Stimulated activated naive CD4-positive, alpha-beta T cell (primary cell): ENCODE data around the gene TMEM94.
A peak's percentile ranks its signal among the peaks of the same experiment; 100 is the strongest.
"Not testable (repeated sequence)": the region's sequence is repeated elsewhere in the genome, so short reads cannot be mapped to it uniquely, and the experiment has no call there.

Experiments used
- DNase-seq, 6 experiments: peaks; one replicate each; lab custom pipeline; 2025; lab: John Stamatoyannopoulos, UW

TMEM94 gene

GRCh38 chr17:75456417-75457046 lies at the start of gene TMEM94:
TMEM94 (plus strand) TSS chr17:75456635; CDS start chr17:75471906, 15,271 bp downstream.
- peak; percentile 73 to 92 (median 88) for DNase-seq

DNA sequence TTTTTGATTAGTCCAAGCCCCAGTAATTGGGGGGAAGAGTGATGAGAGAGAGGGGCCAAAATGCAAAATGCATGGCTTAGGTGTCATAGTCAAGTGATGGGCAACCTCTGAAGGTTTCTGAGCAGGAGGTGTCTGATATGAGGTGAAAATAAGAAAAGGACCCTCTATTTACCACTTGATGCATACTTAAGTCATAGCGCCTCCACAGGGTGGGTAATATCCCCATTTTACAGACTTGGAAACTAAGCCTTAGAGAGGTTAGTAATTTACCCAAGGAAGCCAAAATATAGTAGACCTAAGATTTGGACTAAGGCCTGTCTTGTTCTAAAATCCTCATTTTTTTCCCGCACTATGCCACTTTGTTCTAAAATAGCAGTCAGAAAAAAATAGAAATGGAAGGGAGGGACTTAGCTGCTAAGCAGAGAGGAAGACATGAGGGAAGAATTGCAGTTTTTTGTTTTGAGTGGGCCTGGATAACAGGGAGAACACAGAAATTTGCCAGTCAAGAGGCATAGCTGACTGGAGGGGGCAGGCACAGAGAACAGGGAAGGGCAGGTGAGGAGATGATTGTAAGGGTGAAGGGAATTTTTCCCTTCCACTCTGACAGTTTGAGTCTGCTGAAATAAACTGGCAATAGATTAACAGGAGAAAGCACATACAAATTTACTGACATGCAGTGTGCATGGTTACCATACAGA lies 48.6 kb upstream of the TMEM94 start:
- no peak for DNase-seq

DNA sequence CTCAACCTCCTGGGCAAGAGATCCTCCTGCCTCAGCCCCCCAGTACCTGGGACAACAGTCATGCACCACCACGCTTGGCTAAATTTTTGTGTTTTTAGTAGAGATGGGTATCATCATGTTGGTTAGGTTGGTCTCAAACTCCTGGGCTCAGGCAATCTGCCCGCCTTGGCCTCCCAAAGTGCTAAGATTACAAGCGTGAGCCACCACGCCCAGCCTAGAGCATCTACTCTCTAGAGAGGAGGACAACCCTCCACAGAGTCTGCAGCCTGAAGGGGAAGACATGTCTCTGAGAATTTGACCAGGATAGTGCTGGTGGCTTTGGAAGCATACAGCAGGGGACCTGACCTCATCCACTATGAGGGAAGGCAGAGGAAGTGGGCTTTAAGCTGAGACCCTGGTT lies 46.3 kb upstream of the TMEM94 start:
- DNase-seq = no peak

DNA sequence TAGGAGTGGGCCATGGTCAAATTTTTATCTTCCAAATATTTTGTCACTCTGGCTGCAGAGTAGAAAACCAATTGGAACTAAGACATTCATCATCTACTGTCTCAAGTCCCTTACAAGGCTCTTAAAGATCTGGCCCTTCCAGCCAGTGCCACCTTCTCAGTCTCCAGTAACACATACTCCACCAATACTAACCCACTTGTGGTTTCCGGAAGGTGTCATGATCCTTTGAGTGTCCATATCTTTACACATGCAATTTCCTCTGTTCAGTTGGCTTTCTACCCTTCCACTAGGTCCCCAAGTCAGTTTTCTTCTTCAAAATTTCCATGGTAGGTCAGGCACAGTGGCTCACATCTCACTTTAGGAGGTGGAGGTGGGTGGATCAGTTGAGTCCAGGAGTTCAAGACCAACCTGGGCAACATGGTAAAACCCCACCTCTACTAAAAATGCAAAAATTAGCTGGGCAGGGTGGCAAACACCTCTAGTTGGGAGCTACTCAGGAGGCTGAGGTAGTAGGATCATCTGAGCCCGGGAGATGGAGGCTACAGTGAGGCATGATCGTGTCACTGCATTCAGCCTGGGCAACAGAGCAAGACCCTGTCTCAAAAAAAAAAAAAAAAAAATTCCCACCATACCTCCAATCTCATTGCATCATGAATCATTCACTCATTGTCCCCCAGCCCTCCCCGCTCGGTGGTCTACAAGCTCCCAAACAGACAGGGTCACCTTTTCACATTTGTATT lies 44.9 kb upstream of the TMEM94 start:
- no peak for DNase-seq

- DNase-seq = peak; percentile 54 to 79 (median 60)
Measured at GRCh38 chr17:75412455-75413317, 43.7 kb upstream of the TMEM94 start.

DNA sequence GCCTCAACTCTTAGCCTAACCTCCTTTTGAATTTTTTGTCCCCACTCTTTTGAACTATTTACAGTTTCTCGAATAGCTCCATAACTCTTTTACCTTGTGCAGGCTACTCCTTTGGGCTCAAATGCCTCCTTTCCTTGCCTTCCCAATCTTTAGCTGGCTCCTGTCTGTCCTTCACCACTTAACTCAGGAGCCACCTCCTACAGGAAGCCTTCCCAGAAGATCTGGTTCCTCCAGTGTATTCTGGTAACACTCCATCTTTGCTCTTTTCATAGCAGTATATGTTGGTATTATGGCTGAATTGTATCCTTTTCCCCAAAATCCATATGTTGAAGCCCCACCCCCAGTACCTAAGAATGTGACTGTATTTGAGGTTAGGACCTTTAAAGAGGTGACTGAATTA lies 41.9 kb upstream of the TMEM94 start:
- no peak for DNase-seq

DNA sequence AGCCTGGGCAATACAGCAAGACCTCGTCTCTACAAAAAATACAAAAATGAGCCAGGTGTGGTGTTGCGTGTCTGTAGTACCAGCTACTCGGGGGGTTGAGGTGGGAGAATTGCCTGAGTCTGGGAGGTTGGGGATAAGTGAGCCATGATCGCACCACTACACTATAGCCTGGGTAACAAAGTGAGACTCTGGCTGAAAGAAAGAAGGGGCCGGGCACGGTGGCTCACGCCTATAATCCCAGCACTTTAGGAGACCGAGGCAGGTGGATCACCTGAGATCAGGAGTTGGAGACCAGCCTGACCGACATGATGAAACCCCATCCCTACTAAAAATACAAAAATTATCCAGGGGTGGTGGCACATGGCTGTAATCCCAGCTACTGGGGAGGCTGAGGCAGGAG lies 40.4 kb upstream of the TMEM94 start:
- no peak for DNase-seq

DNA sequence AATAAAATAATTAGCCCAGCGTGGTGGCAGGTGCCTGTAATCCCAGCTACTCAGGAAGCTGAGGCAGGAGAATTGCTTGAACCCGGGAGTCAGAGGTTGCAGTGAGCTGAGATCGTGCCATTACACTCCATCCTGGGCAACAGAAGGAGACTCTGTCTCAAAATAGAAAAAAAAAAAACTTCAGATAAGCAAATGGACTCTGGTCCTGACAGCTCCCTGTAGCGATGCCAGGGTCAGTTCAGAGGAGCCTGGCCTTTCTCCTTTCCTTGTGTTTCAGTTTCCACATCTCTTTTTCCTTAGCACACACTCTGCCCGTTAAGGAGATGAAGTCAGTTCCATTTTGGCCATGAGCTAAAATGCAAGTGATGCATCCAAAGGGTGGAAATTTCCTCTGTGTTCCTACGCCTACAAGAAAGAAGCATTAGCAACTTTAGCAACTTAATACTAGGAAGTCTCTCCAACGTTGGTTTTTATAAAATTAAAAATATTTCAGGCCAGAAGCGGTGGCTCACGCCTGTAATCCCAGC lies 39.3 kb upstream of the TMEM94 start:
- no peak for DNase-seq

GRCh38 chr17:75418531-75418930 lies 37.9 kb upstream of the TMEM94 start:
- no peak for DNase-seq

GRCh38 chr17:75428543-75429469 lies 27.6 kb upstream of the TMEM94 start:
- DNase-seq = no peak

DNA sequence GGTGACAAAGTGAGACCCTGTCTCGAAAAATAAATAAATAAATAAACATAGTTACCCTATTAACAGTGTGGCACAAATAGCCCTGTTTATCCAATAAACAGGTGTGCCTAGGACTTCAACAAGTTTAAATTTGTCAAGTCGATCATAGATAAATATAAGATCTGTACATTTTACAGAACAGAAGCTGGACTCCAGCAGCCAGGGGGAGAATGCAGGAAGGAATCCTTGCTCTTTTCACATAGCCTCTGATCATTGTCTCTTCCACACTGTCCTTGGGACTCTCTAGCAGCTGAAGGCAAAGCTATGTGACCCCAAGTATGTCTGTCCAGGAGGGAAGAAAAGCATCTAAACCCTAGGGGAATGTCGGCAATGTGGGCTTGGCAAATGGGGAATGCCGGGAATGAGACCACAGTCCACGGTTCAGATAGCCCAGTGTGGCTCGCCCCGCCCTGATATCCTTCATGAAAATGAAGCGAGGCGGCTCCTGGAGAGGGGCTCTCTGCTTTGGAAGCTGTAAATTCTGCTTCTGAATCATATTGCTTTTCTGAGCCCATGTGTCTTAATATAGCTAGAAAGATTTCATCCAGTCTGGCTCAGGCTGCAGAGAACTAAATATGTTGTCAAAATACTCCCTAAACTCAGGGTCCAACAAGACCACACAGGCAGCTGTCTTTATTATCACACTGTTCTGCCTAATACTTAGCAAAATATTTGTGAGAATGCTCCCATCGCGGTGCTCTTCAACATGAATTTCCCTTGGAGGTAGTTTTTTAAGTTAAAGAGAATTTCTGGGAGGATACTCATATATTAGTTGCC lies 26.1 kb upstream of the TMEM94 start:
- no peak for DNase-seq

GRCh38 chr17:75433218-75433783 lies 23.1 kb upstream of the TMEM94 start:
- no peak for DNase-seq

- DNase-seq = not testable (repeated sequence)
Measured at GRCh38 chr17:75434433-75434832, 22.0 kb upstream of the TMEM94 start.

- not testable (repeated sequence) for DNase-seq
Measured at GRCh38 chr17:75437404-75437803, 19.0 kb upstream of the TMEM94 start.

- DNase-seq = no peak
Measured at GRCh38 chr17:75439287-75439686, 17.1 kb upstream of the TMEM94 start.

DNA sequence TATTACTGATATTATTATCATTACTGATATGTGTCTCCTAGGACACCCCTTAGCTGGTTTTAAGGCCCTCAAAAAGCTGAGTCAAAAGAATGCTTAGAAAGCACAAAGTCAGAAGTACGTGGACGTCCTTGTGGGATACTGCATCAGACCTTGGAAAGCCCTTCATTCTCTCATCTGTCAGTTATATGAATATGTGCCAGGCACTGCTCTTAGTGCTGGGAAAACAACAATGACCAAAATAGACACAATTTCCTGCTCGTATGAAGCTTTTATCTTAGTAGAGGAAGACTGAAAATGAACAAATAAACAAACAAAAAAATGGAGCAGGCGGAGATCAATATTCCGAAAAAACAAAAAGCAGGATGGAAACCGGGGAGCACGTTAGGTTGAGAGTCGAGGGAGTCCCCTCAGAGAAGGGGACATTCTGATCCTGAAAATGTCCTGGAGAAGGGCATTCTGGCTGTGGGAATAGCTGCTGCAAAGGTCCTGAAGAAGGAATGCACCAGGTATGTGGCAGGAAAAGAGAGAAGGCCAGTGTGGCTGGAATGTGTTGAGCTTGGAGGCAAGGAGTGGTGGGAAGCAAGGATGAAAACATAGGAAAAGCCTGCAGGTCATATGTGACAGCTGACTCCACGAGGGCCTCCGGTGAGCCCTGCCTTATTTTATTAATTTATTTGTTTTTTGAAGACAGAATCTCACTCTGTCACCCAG lies 15.5 kb upstream of the TMEM94 start:
- DNase-seq = no peak

GRCh38 chr17:75442168-75443103 lies 14.0 kb upstream of the TMEM94 start:
- no peak for DNase-seq

GRCh38 chr17:75445296-75445695 lies 11.1 kb upstream of the TMEM94 start:
- DNase-seq = no peak
